ENCODE measurements around the gene TBPL2.

TBPL2 gene

GRCh38 chr14:55411426-55412389 lies 28.7 kb downstream of the TBPL2 start, which contains the start of gene ATG14:
TSS of gene ATG14 (minus strand) at chr14:55411830. CDS start at chr14:55411822, 8 bp downstream.
- H3K27me3 Mint-ChIP-seq (ENCODE audit: low read depth): peaks cover 5% of the 10 kb centered on the region
- peak within 1 kb of the TSS; percentile 91 to 96 (median 96) for H3K4me3 Mint-ChIP-seq
- H3K27ac Mint-ChIP-seq: peak within 1 kb of the TSS; percentile 90 to 93 (median 92)
- no peaks in the 10 kb centered on the region for H3K36me3 Mint-ChIP-seq (ENCODE audit: low read depth)
- peaks cover 35% of the 10 kb centered on the region for H3K4me1 Mint-ChIP-seq
- H3K9me3 Mint-ChIP-seq: no peaks in the 10 kb centered on the region
- TF ChIP-seq CTCF (IDR thresholded peaks at IDR 0.05; ENCODE audit: unreplicated experiment in 3 of 3): no peak

GRCh38 chr14:55410876-55411275 lies 29.5 kb downstream of the TBPL2 start:
- no peak for TF ChIP-seq CTCF (IDR thresholded peaks at IDR 0.05; ENCODE audit: unreplicated experiment in 3 of 3)
- Mint-ChIP-seq H3K9me3 (no peaks in the 10 kb centered on the region), H3K27ac (peak overlapping the region; percentile 47 to 92 (median 90)), H3K4me1 (peaks cover 35% of the 10 kb centered on the region), H3K36me3 (ENCODE audit: low read depth) (no peaks in the 10 kb centered on the region), H3K27me3 (ENCODE audit: low read depth) (peaks cover 5% of the 10 kb centered on the region), H3K4me3 (peak overlapping the region; percentile 91 to 96 (median 96))

GRCh38 chr14:55404173-55404854 lies 36.1 kb downstream of the TBPL2 start:
- no peak for TF ChIP-seq CTCF (IDR thresholded peaks at IDR 0.05; ENCODE audit: unreplicated experiment in 3 of 3)
- no peaks in the 10 kb centered on the region for H3K36me3 Mint-ChIP-seq (ENCODE audit: low read depth)
- H3K9me3 Mint-ChIP-seq: no peaks in the 10 kb centered on the region
- no peaks in the 10 kb centered on the region for H3K27me3 Mint-ChIP-seq (ENCODE audit: low read depth)
- peaks cover 7% of the 10 kb centered on the region for H3K4me1 Mint-ChIP-seq
- no peak overlapping the region for H3K4me3 Mint-ChIP-seq
- H3K27ac Mint-ChIP-seq: no peak overlapping the region

- peaks cover 7% of the 10 kb centered on the region for H3K4me1 Mint-ChIP-seq
- TF ChIP-seq CTCF (IDR thresholded peaks at IDR 0.05; ENCODE audit: unreplicated experiment in 3 of 3): no peak
- no peak overlapping the region for H3K27ac Mint-ChIP-seq
- no peaks in the 10 kb centered on the region for H3K27me3 Mint-ChIP-seq (ENCODE audit: low read depth)
- H3K36me3 Mint-ChIP-seq (ENCODE audit: low read depth): no peaks in the 10 kb centered on the region
- H3K9me3 Mint-ChIP-seq: no peaks in the 10 kb centered on the region
- no peak overlapping the region for H3K4me3 Mint-ChIP-seq
Measured at GRCh38 chr14:55401751-55402150, 38.7 kb downstream of the TBPL2 start.

- Mint-ChIP-seq H3K9me3 (no peaks in the 10 kb centered on the region), H3K36me3 (ENCODE audit: low read depth) (peaks cover 13% of the 10 kb centered on the region), H3K4me3 (no peak overlapping the region), H3K4me1 (peaks cover 7% of the 10 kb centered on the region), H3K27me3 (ENCODE audit: low read depth) (no peaks in the 10 kb centered on the region), H3K27ac (peak overlapping the region in 1 of 3 experiments; percentile 18)
- no peak for TF ChIP-seq CTCF (IDR thresholded peaks at IDR 0.05; ENCODE audit: unreplicated experiment in 3 of 3)
Measured at GRCh38 chr14:55399852-55400251, 40.6 kb downstream of the TBPL2 start.
